ENCODE data around the gene TMEM150B. TPM values are rescaled to one million over a fixed set of nuclear protein-coding genes. Genes with fewer than 3 reads are reported as not detected.

TMEM150B gene
- total and polyA plus RNA-seq, 8 donors = 0.49 to 29.5 (median 0.90) TPM

DNA sequence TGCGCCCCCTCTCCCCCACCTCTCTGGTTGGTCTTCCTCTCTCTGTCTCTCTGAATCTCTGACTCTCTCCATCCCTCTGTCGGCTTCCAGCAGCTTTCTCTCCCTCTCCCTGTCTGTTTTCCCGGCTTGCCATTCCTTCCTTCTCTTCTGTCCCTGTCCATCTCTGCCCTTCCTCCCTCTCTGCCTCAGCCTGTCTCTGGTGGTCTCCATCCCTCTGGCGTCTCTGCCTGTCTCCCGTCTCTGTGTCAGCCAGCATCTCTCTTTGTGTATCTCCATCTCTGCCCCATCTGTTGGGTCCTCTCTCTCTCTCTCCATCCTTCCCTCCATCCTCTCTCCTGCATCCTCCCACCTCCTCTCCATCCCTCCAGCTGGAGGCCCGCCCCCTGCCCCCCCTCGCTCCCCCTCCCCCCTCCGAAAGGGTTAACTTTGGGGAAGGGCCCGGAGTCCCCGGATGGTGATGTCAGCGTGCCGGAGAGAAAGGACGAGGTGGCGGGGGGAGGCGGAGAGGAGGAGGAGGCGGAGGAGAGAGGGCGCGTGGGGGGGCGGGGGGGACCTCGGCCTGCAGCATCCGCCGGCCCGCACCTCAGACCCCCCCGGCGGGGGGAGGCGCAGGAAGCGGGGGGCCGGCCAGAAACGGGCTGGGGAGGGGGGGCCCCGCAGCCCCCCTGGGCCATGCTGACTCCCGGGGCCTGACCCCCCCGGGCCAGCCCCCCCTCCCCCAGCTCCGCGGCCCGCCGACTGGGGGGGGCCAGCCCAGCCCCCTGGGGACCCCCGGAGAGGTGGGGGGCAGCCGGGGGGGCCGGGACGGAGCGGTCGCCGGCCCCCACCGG is 41.4 kb downstream of the TMEM150B start, which contains the start of gene BRSK1:
Gene BRSK1 (plus strand): TSS at position 450 of the 830 bp plus-strand sequence. CDS start 446 bp downstream, outside the sequence.
- ATAC-seq (no peak), DNase-seq (peak in 2 of 4 donors; percentile 46 to 75)
- intact Hi-C loops (cut with DNase I) = no loop called here
- no peaks in the 10 kb centered on the region for H3K9me3 ChIP-seq
- H3K27me3 ChIP-seq = peaks cover 0 to 35% of the 10 kb centered on the region in 2 donors
- H3K4me1 ChIP-seq = peaks cover 8 to 16% of the 10 kb centered on the region in 2 donors
- H3K36me3 ChIP-seq = no peaks in the 10 kb centered on the region
- TF ChIP-seq, protein P1, sequence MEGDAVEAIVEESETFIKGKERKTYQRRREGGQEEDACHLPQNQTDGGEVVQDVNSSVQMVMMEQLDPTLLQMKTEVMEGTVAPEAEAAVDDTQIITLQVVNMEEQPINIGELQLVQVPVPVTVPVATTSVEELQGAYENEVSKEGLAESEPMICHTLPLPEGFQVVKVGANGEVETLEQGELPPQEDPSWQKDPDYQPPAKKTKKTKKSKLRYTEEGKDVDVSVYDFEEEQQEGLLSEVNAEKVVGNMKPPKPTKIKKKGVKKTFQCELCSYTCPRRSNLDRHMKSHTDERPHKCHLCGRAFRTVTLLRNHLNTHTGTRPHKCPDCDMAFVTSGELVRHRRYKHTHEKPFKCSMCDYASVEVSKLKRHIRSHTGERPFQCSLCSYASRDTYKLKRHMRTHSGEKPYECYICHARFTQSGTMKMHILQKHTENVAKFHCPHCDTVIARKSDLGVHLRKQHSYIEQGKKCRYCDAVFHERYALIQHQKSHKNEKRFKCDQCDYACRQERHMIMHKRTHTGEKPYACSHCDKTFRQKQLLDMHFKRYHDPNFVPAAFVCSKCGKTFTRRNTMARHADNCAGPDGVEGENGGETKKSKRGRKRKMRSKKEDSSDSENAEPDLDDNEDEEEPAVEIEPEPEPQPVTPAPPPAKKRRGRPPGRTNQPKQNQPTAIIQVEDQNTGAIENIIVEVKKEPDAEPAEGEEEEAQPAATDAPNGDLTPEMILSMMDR (IDR thresholded peaks at IDR 0.05) = no peak
- peak within 1 kb of the TSS in 1 of 2 donors; percentile 13 for H3K4me3 ChIP-seq
- no peak within 1 kb of the TSS for H3K27ac ChIP-seq

DNA sequence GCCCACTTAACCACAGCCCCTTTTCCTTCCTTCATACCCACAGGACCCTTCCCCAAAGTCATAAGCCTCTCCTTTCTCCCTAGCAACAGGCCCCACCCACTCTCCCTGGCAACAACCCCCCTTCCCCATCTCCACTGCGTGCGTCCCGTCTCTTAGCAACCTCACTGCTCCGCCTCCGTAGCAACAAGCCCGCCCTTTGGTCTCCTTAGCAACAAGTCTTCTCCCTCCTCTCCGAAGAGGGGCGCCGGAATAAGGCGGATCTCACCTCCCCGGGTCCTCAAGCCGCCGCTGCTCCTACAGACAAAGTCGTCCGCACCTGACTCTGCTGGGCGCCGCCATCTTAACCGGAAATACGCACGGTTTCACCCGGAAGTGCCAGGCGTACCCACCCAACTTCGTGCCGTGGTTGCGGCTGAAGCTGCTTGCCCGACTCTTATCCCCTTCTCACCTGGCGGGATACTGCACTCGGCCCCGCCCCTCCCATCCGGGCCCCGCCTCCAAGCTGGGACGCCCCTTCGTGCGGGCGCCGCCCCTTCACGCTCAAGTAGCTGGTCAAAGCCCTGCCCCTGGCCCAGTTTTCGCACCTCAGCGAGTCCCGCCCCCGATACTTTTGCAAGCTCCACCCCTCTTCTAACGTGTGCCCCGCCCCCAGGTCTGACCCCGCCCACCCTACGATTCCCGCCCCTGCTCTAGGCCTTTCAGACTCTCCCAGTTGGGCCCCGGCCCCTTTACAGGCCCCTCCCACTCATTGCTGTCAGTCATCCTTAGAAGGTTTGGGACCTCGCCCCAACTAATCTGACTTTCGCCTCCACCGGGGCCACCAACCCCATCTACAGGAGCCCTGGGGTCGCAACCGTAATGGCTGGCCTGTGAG is 45.1 kb downstream of the TMEM150B start, which contains the start of gene HSPBP1:
Gene HSPBP1 (minus strand): TSS at position 341 of the 874 bp plus-strand sequence. CDS start 502 bp downstream, outside the sequence.
- peaks cover 8 to 16% of the 10 kb centered on the region in 2 donors for H3K4me1 ChIP-seq
- peaks cover 0 to 25% of the 10 kb centered on the region in 2 donors for H3K36me3 ChIP-seq
- TF ChIP-seq, protein P1 (IDR thresholded peaks at IDR 0.05) = no peak
- DNase-seq (peak; percentile 91 to 96 (median 94)), ATAC-seq (peak; percentile 96)
- H3K27me3 ChIP-seq = peaks cover 0 to 30% of the 10 kb centered on the region in 2 donors
- intact Hi-C loops (cut with DNase I) = no loop called here
- no peaks in the 10 kb centered on the region for H3K9me3 ChIP-seq
- H3K27ac ChIP-seq = peak within 1 kb of the TSS; percentile 65 to 83
- peak within 1 kb of the TSS; percentile 63 to 75 for H3K4me3 ChIP-seq

DNA sequence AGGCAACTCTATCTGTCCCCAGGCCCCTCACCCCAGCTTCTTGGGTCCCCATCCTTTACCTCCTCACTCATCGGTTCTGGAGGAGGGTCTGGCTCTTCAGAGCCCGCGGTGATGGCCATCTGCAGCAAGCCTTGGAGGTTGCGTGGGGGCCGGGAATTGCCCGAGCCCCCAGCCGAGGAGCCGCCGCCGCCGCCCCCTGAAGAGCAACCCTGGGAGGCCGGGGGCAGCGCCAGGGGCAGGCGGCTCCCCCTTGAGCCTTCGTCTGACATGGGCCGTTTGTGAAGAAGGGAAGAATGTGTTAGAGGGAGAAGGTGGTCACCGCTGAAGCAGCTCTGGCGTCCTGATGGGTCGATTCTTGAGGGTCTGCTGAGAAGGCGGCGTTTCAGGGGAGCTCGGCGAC is 45.8 kb downstream of the TMEM150B start:
- no peak for ATAC-seq
- H3K4me1 ChIP-seq = peaks cover 8 to 16% of the 10 kb centered on the region in 2 donors
- TF ChIP-seq, protein P1 (IDR thresholded peaks at IDR 0.05) = no peak
- DNase-seq = peak in 1 of 4 donors; percentile 60
- intact Hi-C loops (cut with DNase I) = no loop called here
- H3K4me3 ChIP-seq = peak overlapping the region; percentile 63 to 75
- peaks cover 0 to 23% of the 10 kb centered on the region in 2 donors for H3K27me3 ChIP-seq
- H3K27ac ChIP-seq = peak overlapping the region; percentile 65 to 83
- H3K9me3 ChIP-seq = no peaks in the 10 kb centered on the region
- H3K36me3 ChIP-seq = peaks cover 0 to 32% of the 10 kb centered on the region in 2 donors

DNA sequence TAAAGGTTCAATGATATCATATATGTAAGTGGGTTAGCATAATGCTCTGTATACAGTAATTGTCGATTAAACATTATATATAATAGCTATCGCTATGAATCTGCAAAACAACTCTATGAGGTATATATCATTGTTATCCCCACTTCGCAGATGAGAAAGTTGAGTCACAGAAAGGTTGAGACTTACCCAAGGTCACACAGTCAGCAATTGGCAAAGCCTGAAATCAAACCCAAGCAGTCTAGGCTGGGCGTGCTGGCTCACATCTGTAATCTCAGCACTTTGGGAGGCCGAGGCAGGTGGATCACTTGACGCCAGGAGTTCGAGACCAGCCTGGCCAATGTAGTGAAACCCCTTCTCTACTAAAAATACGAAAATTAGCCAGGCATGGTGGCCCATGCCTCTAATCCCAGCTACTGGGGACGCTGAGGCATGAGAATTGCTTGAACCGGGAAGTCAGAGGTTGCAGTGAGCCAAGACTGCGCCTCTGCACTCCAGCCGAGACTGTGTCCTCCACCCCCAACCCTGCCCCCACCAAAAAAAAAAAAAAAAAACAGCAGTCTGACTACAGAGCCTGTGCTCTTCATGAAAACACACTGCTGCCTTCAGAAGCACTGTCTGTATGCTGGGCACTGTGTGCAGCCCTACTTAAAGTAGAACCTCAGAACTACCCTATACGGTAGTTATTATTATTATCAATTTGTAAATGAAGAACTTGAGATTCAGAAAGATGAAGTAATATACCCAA is 46.6 kb downstream of the TMEM150B start:
- Histone ChIP-seq H3K27ac (no peak overlapping the region), H3K4me1 (peaks cover 8 to 16% of the 10 kb centered on the region in 2 donors), H3K27me3 (peaks cover 0 to 15% of the 10 kb centered on the region in 2 donors), H3K4me3 (peak overlapping the region in 1 of 2 donors; percentile 75), H3K36me3 (peaks cover 0 to 39% of the 10 kb centered on the region in 2 donors), H3K9me3 (no peaks in the 10 kb centered on the region)
- ATAC-seq (no peak), DNase-seq (peak in 1 of 4 donors; percentile 8)
- TF ChIP-seq, protein P1 (IDR thresholded peaks at IDR 0.05) = no peak
- intact Hi-C loops (cut with DNase I) = no loop called here
